TTC549 (cell line): ENCODE data around the gene RMRP.
"Not testable (repeated sequence)": the region's sequence is repeated elsewhere in the genome, so short reads cannot be mapped to it uniquely, and the experiment has no call there.

Experiments used
- FAIRE-seq: peaks from 2 replicates; lab custom pipeline; 2012; peaks lifted over from hg19 to GRCh38; lab: Jason Lieb, UNC

The RMRP gene

GRCh38 chr9:35664531-35665470 lies 7.0 kb upstream of the RMRP start, which contains the start of gene ARHGEF39:
Gene ARHGEF39, minus strand, starts transcription at chr9:35665195. Its CDS starts 26 bp downstream, at chr9:35665169.
- FAIRE-seq, result no peak

GRCh38 chr9:35662437-35662836 lies 4.6 kb upstream of the RMRP start:
- no peak for FAIRE-seq

GRCh38 chr9:35661756-35662350 lies 4.0 kb upstream of the RMRP start:
- FAIRE-seq, result no peak

- FAIRE-seq, result no peak
These were observed 3.2 kb upstream of the RMRP start for GRCh38 chr9:35660966-35661415.

GRCh38 chr9:35659340-35659739 lies 1.5 kb upstream of the RMRP start:
- FAIRE-seq, result no peak

GRCh38 chr9:35658968-35659220 lies 1.1 kb upstream of the RMRP start:
- no peak for FAIRE-seq

- no peak for FAIRE-seq
These were observed 533 bp upstream of the RMRP start, which contains the start of gene CCDC107 for GRCh38 chr9:35658137-35658967. Gene CCDC107, plus strand, starts transcription at chr9:35658292. Its CDS starts 88 bp downstream, at chr9:35658380.

GRCh38 chr9:35656831-35657545 lies 831 bp downstream of the RMRP start:
- no peak for FAIRE-seq

GRCh38 chr9:35656348-35656747 lies 1.5 kb downstream of the RMRP start:
- no peak for FAIRE-seq

- FAIRE-seq, result no peak
These were observed 4.2 kb downstream of the RMRP start for GRCh38 chr9:35653611-35654010.

GRCh38 chr9:35652829-35653209 lies 5.0 kb downstream of the RMRP start:
- FAIRE-seq, result no peak

- FAIRE-seq, result no peak
These were observed 5.6 kb downstream of the RMRP start for GRCh38 chr9:35651956-35652828.

- no peak for FAIRE-seq
These were observed 7.3 kb downstream of the RMRP start, which contains the start of gene SIT1 for GRCh38 chr9:35650341-35651158. Gene SIT1, minus strand, starts transcription at chr9:35650931. Its CDS starts 78 bp downstream, at chr9:35650853.

- no peak for FAIRE-seq
These were observed 8.1 kb downstream of the RMRP start for GRCh38 chr9:35649431-35650340.

- FAIRE-seq, result no peak
These were observed 11.1 kb downstream of the RMRP start for GRCh38 chr9:35646533-35647265.

GRCh38 chr9:35646153-35646532 lies 11.7 kb downstream of the RMRP start:
- no peak for FAIRE-seq

GRCh38 chr9:35645736-35646135 lies 12.1 kb downstream of the RMRP start:
- FAIRE-seq, result not testable (repeated sequence)

- no peak for FAIRE-seq
These were observed 14.8 kb downstream of the RMRP start for GRCh38 chr9:35643046-35643445.
